HepG2 (cell line): ENCODE measurements around the gene SHANK3. TPM values are rescaled to one million over a fixed set of nuclear protein-coding genes. Genes with fewer than 3 reads are reported as not detected.
A peak's percentile ranks its signal among the peaks of the same experiment; 100 is the strongest.

Experiments used
- ATAC-seq: fragments of 200-7000 bp; cut with Tn5 transposase; 3 replicates; pipeline ENCODE4 v1.9.1; 2020; ENCODE audit warnings: mild to moderate bottlenecking, moderate library complexity
- BruUV-seq: library from RNA; stranded (reverse); fragments of 400-500 nt; replicated peaks from 2 replicates; lab custom pipeline; 2021; lab: Mats Ljungman, UMichigan
- CTCF ChIA-PET: fragments of 300-600 bp; formaldehyde crosslinking; extraction: SDS; loops from one replicate; lab custom pipeline; 2021; ENCODE audit warnings: low total read pairs, inconsistent platforms, low intra/inter-chr PET ratio; lab: Yijun Ruan, JAX
- POLR2A ChIA-PET: fragments of 350-600 bp; sonication (Branson Sonifier 250); formaldehyde crosslinking; loops from one replicate; lab custom pipeline; 2020; ENCODE audit warnings: antibody characterized with exemption, inconsistent platforms; lab: Yijun Ruan, JAX
- DNase-seq: peaks from one replicate; pipeline ENCODE4 v3.0.0-alpha.2; 2015; ENCODE audit warnings: low spot score
- FAIRE-seq: peaks from 3 replicates; lab custom pipeline; 2011; peaks lifted over from hg19 to GRCh38; lab: Jason Lieb, UNC
- H2AFZ ChIP-seq: one replicate; pipeline ENCODE4 v1.6.1; 2011; ENCODE audit warnings: low read length, inconsistent platforms
- H3K27ac ChIP-seq: fragments of 300-600 bp; 3 replicates; pipeline ENCODE4 v1.8.0; 2011; ENCODE audit warnings: mixed run types, mild to moderate bottlenecking, mixed read lengths, low read length, inconsistent platforms; ENCODE audit not compliant: insufficient read depth; ENCODE audit errors: extremely low read length
- H3K27me3 ChIP-seq, 2 experiments: fragments of 200-600 bp in 1 of 2; 2 replicates in 1 of 2; 3 replicates in 1 of 2; pipeline versions ENCODE4 v1.6.0 to v1.8.0; 2011; ENCODE audit warnings: low read length in 2 of 2, mild to moderate bottlenecking in 2 of 2, moderate library complexity in 2 of 2, inconsistent platforms in 1 of 2; ENCODE audit not compliant: insufficient read depth in 2 of 2, control insufficient read depth in 1 of 2
- H3K36me3 ChIP-seq, 2 experiments: fragments of 200-600 bp in 1 of 2; replicated peaks in 1 of 2; 2 replicates in 1 of 2; 3 replicates in 1 of 2; pipeline versions ENCODE4 v1.5.1 to v1.8.0; 2011; ENCODE audit warnings: low read length in 2 of 2, inconsistent platforms in 1 of 2; ENCODE audit not compliant: insufficient read depth in 2 of 2, control insufficient read depth in 1 of 2
- H3K4me1 ChIP-seq: 2 replicates; pipeline ENCODE4 v1.5.1; 2012; ENCODE audit warnings: low read length, inconsistent platforms; ENCODE audit not compliant: insufficient read depth
- H3K4me2 ChIP-seq: 2 replicates; pipeline ENCODE4 v1.6.0; 2011; ENCODE audit warnings: low read depth, low read length, inconsistent platforms
- H3K4me3 ChIP-seq, 3 experiments: fragments of 200-600 bp in 1 of 3; sonication (generic), shearing (Covaris generic) in 1 of 3; replicated peaks in 1 of 3; 2 replicates each; pipeline ENCODE4 v1.5.1; 2011 to 2016; ENCODE audit warnings: low read length in 3 of 3, inconsistent platforms in 2 of 3, low read depth in 2 of 3, mild to moderate bottlenecking in 2 of 3, control low read depth in 1 of 3, mixed read lengths in 1 of 3; ENCODE audit not compliant: insufficient read depth in 1 of 3
- H3K79me2 ChIP-seq: one replicate; pipeline ENCODE4 v1.6.1; 2011; ENCODE audit warnings: low read length, inconsistent platforms; ENCODE audit not compliant: insufficient read depth
- H3K9ac ChIP-seq: 2 replicates; pipeline ENCODE4 v1.6.0; 2011; ENCODE audit warnings: mild to moderate bottlenecking, low read depth, low read length, inconsistent platforms; ENCODE audit not compliant: insufficient read depth
- H3K9me3 ChIP-seq: 2 replicates; pipeline ENCODE4 v1.5.1; 2012; ENCODE audit warnings: mild to moderate bottlenecking, low read length
- H4K20me1 ChIP-seq: 2 replicates; pipeline ENCODE4 v1.6.0; 2011; ENCODE audit warnings: inconsistent platforms, mild to moderate bottlenecking, low read length, moderate library complexity; ENCODE audit not compliant: insufficient read depth
- ATF2 ChIP-seq: sonication (generic); formaldehyde crosslinking; IDR thresholded peaks from 2 replicates; pipeline ENCODE4 v1.4.0; 2020; ENCODE audit warnings: missing genetic modification reagents
- EP300 ChIP-seq, 3 experiments: sonication (generic) in 1 of 3; formaldehyde crosslinking in 1 of 3; IDR thresholded peaks; 2 replicates each; pipeline versions ENCODE4 v1.5.1 to v1.6.1; 2011 to 2020; ENCODE audit warnings: low read depth in 2 of 3, low read length in 2 of 3, borderline replicate concordance in 1 of 3, improper control_type of control experiment in 1 of 3, mild to moderate bottlenecking in 1 of 3, missing genetic modification reagents in 1 of 3, moderate library complexity in 1 of 3
- FOXM1 ChIP-seq: sonication (generic); formaldehyde crosslinking; IDR thresholded peaks from 2 replicates; pipeline ENCODE4 v1.5.0; 2020; ENCODE audit warnings: missing genetic modification reagents
- FOXO4 ChIP-seq: sonication (generic); formaldehyde crosslinking; conservative IDR thresholded peaks from 2 replicates; pipeline ENCODE4 v1.8.1; 2023; ENCODE audit warnings: missing genetic modification reagents
- HMGXB4 ChIP-seq, 2 experiments: sonication (generic) in 1 of 2; formaldehyde crosslinking in 1 of 2; IDR thresholded peaks; 2 replicates each; pipeline versions ENCODE4 v1.4.0 to v1.6.1; 2018 to 2020; ENCODE audit warnings: missing genetic modification reagents in 2 of 2, borderline replicate concordance in 1 of 2, low read depth in 1 of 2, mild to moderate bottlenecking in 1 of 2, missing biosample characterization in 1 of 2
- HNRNPH1 ChIP-seq: fragments of 200-400 bp; formaldehyde crosslinking; optimal IDR thresholded peaks from 2 replicates; pipeline ENCODE3; 2017; ENCODE audit warnings: mild to moderate bottlenecking, low read depth, low read length
- JUNB ChIP-seq: sonication (generic); formaldehyde crosslinking; IDR thresholded peaks from 2 replicates; pipeline ENCODE4 v1.8.0; 2022; ENCODE audit warnings: missing genetic modification reagents, mild to moderate bottlenecking, borderline replicate concordance
- MTA1 ChIP-seq: sonication (generic); formaldehyde crosslinking; IDR thresholded peaks from 2 replicates; pipeline ENCODE4 v1.4.0; 2020; ENCODE audit warnings: missing genetic modification reagents, mild to moderate bottlenecking, borderline replicate concordance
- NR3C1 ChIP-seq: sonication (generic); formaldehyde crosslinking; IDR thresholded peaks from 2 replicates; pipeline ENCODE4 v1.4.0; 2020; ENCODE audit warnings: missing genetic modification reagents
- PBX3 ChIP-seq: sonication (generic); formaldehyde crosslinking; IDR thresholded peaks from 2 replicates; pipeline ENCODE4 v1.8.1; 2023; ENCODE audit warnings: missing genetic modification reagents, inconsistent platforms, borderline replicate concordance
- TIGD3 ChIP-seq: sonication (generic); formaldehyde crosslinking; IDR thresholded peaks from 2 replicates; pipeline ENCODE4 v1.5.1; 2020; ENCODE audit warnings: mild to moderate bottlenecking, missing genetic modification reagents, borderline replicate concordance
- TOPORS ChIP-seq: sonication (generic); formaldehyde crosslinking; IDR thresholded peaks from 2 replicates; pipeline ENCODE4 v1.8.0; 2023; ENCODE audit warnings: mild to moderate bottlenecking, missing genetic modification reagents
- ZNF20 ChIP-seq: sonication (generic); formaldehyde crosslinking; IDR thresholded peaks from 2 replicates; pipeline ENCODE4 v1.4.0; 2020; ENCODE audit warnings: mild to moderate bottlenecking, moderate library complexity, missing genetic modification reagents
- ZNF264 ChIP-seq: sonication (generic); formaldehyde crosslinking; IDR thresholded peaks from 2 replicates; pipeline ENCODE4 v1.4.0; 2020; ENCODE audit warnings: missing genetic modification reagents
- ZNF44 ChIP-seq: sonication (generic); formaldehyde crosslinking; IDR thresholded peaks from 2 replicates; pipeline ENCODE4 v1.5.1; 2020; ENCODE audit warnings: mild to moderate bottlenecking, missing genetic modification reagents
- ZNF564 ChIP-seq: sonication (generic); formaldehyde crosslinking; IDR thresholded peaks from 2 replicates; pipeline ENCODE4 v1.8.1; 2023; ENCODE audit warnings: mild to moderate bottlenecking, missing genetic modification reagents
- ZZZ3 ChIP-seq: sonication (generic); formaldehyde crosslinking; IDR thresholded peaks from 2 replicates; pipeline ENCODE4 v1.4.0; 2020; ENCODE audit warnings: missing genetic modification reagents, mild to moderate bottlenecking, borderline replicate concordance
- WGBS: methylation state at CpG from one replicate; pipeline ENCODE4 v1.1.6; 2017; ENCODE audit warnings: low lambda C conversion rate; 5-methylcytosine and 5-hydroxymethylcytosine counted together
- in situ Hi-C: cut with HindIII; loops from 2 replicates; pipeline ENCODE4 v1.10.0; 2017; ENCODE audit warnings: low pct_unique_long_range_greater_than_20kb; ENCODE audit not compliant: extremely low pct_ligation_motif_present
- intact Hi-C: fragments of 100-400 bp; cut with micrococcal nuclease; formaldehyde crosslinking; loops from one replicate; pipeline ENCODE4 v1.10.0; 2022; ENCODE audit not compliant: unreplicated experiment
- polyA plus RNA-seq, 8 experiments: library from polyadenylated mRNA; depleted of rRNA in 3 of 8; stranded (reverse) in 7 of 8; unstranded in 1 of 8; fragments of >200 nt; fragmentation: Illumina TruSeq in 4 of 8; extraction: Trizol in 4 of 8; gene quantifications; 2 replicates each; pipeline versions ENCODE4 v1.2.1 to v1.2.3, GENCODE V29; 2011 to 2016; ENCODE audit warnings: low read depth in 4 of 8, missing spikeins in 1 of 8, mixed read lengths in 1 of 8; ENCODE audit not compliant: insufficient read depth in 1 of 8
- total RNA-seq, 5 experiments: library from RNA; depleted of rRNA; stranded (reverse); fragments of >200 nt; fragmentation: Illumina TruSeq; extraction: Trizol; gene quantifications; 2 replicates each; pipeline ENCODE4 v1.2.3, GENCODE V29; 2016; ENCODE audit warnings: low read depth in 1 of 5

The SHANK3 gene
- total and polyA plus RNA-seq, 2 of the 13 experiments (the other 11 are each of a cell fraction or from before 2014, with no cell fraction given) = 2.9 to 4.6 TPM

- no peak overlapping the region for H3K4me3 ChIP-seq
- BruUV-seq = no TSS peak
- intact Hi-C loops (loop anchor here (1.0 to 5.0 kb wide), 3 partner anchors 49 to 115 kb away; partner anchors contain the start of gene ARSA), in situ Hi-C loops (no loop called here)
- 5% methylated on average over 2 of the region's 2 CpGs for WGBS
- no peaks in the 10 kb centered on the region for H4K20me1 ChIP-seq
- H2AFZ ChIP-seq = no peak overlapping the region
- POLR2A ChIA-PET = no interaction called here
- H3K27me3 ChIP-seq = no peaks in the 10 kb centered on the region
- ATAC-seq = no peak
- no peaks in the 10 kb centered on the region for H3K36me3 ChIP-seq
- H3K27ac ChIP-seq = no peak overlapping the region
- H3K4me1 ChIP-seq = peaks cover 16% of the 10 kb centered on the region
- no peak overlapping the region for H3K4me2 ChIP-seq
- peak; percentile 33 for DNase-seq
- CTCF ChIA-PET = interaction anchor here (0.7 to 2.5 kb wide), 7 partner anchors 50 to 193 kb away, joined by 3 to 30 read pairs (median 5); partner anchors contain the start of gene ARSA
- no peak overlapping the region for H3K9ac ChIP-seq
- peak; percentile 88 for FAIRE-seq
- no peaks in the 10 kb centered on the region for H3K79me2 ChIP-seq
- H3K9me3 ChIP-seq = no peaks in the 10 kb centered on the region
- no peak for TF ChIP-seq JUNB (CRISPR knock-in tag)
- TF ChIP-seq ZNF20 (CRISPR knock-in tag) = no peak
- TF ChIP-seq FOXO4 (CRISPR knock-in tag) = no peak
- no peak for TF ChIP-seq PBX3 (CRISPR knock-in tag)
- TF ChIP-seq MTA1 (CRISPR knock-in tag) = no peak
- TF ChIP-seq ZNF564 (CRISPR knock-in tag) = no peak
- no peak for TF ChIP-seq ATF2 (CRISPR knock-in tag)
- TF ChIP-seq ZNF44 (CRISPR knock-in tag) = no peak
- no peak for TF ChIP-seq FOXM1
- no peak for TF ChIP-seq ZZZ3 (CRISPR knock-in tag)
- TF ChIP-seq ZNF264 (CRISPR knock-in tag) = no peak
- no peak for TF ChIP-seq NR3C1 (CRISPR knock-in tag)
- no peak for TF ChIP-seq HNRNPH1
- no peak for TF ChIP-seq TIGD3 (CRISPR knock-in tag)
- peak in 1 of 2 experiments; percentile 22; a peak in 1 of 4 replicates for TF ChIP-seq HMGXB4 (CRISPR knock-in tag; IDR thresholded peaks at IDR 0.05; ENCODE audit: borderline replicate concordance in 1 of 2, low read depth in 1 of 2)
- TF ChIP-seq TOPORS (CRISPR knock-in tag) = no peak
- TF ChIP-seq EP300 (IDR thresholded peaks at IDR 0.05; ENCODE audit: low read depth in 2 of 2, low read length in 2 of 2) = no peak
- TF ChIP-seq EP300 (CRISPR knock-in tag; IDR thresholded peaks at IDR 0.05; ENCODE audit: borderline replicate concordance) = no peak
Observed at GRCh38 chr22:50691521-50691920, 18.9 kb downstream of the SHANK3 start.
